Urothelium cell line (cell line): Measurements from ENCODE around the gene PMM2.
"Not testable (repeated sequence)": the region's sequence is repeated elsewhere in the genome, so short reads cannot be mapped to it uniquely, and the experiment has no call there.

Source experiments
- DNase-seq: peaks from one replicate; pipeline ENCODE4 v3.0.0; 2011; ENCODE audit warnings: low spot score, mixed read lengths
- FAIRE-seq: peaks from 2 replicates; lab custom pipeline; 2011; peaks lifted over from hg19 to GRCh38; lab: Jason Lieb, UNC

Gene PMM2

DNA sequence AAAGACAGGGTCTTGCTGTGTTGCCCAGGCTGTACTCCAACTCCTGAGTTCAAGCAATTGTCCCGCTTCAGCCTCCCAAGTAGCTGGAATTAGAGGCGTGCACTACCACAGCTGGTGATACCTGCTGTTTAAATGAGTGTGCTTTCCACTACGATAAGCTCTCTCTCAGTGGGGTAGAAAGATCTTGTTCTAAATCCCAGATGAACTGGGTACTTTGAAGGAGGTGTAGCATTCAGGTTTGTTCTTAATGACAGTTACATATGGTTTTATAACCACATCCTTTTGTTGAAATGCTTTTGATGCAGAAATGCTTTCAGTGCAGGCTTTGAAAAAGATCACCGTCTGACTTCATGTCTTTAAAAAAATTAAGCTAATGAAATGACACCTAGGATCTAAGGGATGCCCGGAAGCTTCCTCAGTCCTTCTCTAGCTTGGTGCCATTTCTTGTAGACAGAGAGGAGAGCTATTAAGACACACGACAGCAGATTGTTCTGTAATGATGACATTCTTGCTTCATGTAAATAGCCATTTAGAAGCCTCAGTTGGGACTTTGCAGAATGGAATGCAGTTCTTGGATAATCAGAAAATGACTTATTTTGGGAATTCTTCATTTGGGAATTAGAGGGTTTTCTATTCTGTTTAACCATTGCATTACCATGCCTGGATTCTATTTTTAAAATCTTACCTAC lies 19.5 kb downstream of the PMM2 start:
- DNase-seq = no peak
- no peak for FAIRE-seq

DNA sequence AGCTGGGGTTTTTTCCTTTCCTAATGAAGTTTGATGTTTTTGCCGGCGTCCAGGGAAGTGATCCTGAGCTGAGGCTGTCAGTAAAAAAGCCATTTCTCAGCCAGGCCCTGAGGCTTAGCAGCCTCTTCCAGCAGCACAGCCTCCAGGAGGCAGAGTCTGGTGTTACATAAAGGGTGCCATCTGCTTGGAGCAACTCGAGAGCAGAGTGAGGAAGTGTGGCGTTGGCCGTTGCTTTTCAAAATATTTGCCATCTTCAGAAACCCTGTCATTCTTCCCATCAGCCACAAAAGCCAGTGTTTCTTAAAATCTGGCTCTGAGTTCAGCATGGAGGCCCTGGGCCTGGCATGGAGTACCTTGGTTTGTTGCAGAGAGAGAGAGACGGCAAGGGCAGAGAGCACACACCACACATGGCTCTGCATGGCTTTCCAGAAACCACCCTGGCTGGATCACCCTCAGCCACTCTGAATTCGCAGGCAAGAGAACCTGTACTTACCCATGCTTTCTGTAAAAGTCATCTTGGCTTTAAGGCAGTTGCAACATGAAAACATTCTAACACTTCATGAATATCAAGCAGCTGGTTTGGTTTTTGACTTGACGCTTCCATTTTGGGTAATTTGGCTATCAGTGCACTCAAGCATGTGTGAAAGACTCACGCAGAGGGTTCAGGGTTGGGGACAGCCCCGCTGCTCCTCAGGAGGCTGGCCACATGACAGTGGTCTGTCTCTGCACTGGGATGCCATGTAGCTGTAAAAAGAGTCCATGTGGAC lies 21.0 kb downstream of the PMM2 start:
- no peak for DNase-seq
- FAIRE-seq = no peak

DNA sequence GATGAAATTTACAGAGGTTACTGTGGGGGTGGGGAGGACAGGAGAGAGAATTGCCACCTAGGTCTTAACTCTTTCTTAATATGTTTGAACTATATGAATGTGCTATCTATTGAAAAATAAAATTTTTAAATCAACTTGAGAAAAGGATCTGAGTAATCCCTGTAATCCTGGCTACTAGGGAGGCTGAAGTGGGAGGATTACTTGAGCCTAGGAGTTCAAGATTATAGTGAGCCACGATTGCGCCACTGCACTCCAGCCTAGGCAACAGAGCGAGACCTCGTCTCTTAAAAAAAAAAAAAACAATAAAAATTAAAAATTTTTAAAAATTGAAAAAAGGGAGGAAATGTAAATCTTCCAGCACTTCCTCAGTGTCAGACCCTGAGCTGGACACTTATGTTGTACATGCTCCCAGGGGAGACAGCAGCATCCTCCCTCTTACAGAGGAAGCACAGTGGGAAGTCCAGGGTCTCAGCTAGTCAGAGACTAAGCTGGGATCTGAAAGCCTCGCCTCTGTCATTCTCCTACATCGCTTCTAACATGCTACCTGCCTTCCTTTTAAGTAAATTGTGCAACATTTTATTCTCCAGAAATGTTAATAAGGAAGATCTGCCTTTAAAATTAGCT lies 21.9 kb downstream of the PMM2 start:
- no peak for FAIRE-seq

DNA sequence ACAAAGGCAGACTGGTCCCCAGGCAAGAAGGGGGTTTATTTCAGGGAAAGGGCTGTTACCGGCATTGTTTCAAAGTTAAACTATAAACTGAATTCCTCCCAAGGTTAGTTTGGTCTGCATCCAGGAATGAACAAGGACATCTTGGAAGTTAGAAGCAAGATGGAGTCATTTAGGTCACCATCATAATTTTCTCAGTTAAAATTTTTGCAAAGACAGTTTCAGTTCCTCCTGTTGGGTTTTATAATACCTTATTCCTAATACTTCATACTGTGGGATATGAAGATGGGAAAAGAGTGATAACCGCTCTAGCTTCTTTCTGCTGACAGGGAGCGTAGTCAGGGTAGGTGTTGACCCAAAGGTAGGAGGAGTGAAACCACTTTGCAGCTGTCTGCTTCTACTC lies 24.8 kb downstream of the PMM2 start:
- FAIRE-seq = no peak
- DNase-seq = no peak

More for the DNA sequence above, 21.9 kb downstream of the PMM2 start:
- DNase-seq = no peak

DNA sequence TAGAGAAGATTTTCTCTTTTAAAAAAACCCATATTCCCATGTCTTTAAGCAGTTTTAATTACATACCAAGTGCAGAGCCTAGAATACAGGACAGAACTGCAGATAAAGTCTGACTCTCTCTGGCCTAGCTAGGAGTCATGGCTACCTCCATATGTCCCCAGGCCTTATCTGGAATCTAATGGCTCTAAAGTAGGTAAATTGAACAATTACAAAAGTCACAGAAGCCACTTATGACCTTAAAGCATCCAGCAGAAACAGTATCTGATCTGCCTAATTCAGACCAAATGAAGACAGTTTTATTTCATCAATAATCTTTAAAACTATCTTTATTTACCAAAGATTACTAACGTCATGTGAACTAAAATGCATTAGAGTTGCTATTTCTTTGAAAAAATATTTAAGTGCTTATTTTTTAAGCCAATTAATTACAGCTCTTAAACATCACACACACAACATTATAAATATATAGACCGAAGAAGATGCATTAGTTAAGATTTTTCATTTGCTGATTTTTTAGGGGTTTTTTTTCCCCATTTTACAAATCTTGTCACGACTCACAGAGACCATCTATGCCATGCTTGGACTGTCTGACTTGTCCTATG lies 28.7 kb downstream of the PMM2 start:
- FAIRE-seq = no peak
- DNase-seq = no peak

DNA sequence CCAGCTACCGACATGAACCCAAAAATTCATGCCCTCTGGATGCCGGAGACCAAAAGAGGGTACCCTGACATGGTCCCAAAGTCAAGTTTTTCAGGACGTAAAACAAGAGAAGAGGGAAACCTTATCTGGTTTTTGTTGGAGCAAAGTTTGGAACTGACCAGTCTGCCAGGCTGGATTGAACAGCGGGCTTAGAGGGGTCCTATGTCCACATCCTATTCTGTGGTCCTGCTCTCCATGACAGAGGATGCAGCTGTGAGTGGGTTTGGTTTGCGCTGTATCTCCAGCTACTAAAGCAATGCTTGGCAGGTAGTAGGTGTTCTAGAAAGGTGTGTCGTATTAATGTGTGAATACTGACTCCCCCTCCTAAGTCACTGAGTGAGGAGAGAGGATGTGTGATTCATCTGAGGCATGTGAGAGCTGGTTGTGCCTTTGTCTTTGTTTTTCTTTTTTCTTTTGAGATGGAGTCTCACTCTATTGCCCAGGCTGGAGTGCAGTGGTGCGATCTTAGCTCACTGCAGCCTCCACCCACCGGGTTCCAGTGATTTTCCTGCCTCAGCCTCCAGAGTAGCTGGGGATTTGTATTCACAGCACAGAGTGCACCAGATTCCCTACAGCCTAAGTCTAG lies 31.0 kb downstream of the PMM2 start:
- DNase-seq = no peak
- no peak for FAIRE-seq

DNA sequence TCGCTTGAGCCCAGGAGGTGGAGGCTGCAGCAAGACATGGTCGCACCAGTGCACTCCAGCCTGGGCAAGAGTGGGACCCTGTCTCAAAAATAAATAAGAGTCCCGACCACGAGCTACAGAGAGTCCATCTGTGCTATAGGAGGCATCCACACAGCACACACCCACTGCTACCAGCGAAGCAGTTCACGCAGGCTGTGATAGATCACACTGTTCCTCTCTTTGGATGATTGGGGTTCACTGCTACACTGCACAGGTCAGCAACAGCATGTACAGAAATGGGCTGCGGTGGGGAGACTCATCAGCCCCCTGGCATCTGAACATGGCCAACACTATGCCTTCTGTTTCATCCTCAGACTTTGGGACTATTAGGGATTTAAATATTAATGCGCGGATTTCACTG lies 33.8 kb downstream of the PMM2 start:
- FAIRE-seq = no peak

DNA sequence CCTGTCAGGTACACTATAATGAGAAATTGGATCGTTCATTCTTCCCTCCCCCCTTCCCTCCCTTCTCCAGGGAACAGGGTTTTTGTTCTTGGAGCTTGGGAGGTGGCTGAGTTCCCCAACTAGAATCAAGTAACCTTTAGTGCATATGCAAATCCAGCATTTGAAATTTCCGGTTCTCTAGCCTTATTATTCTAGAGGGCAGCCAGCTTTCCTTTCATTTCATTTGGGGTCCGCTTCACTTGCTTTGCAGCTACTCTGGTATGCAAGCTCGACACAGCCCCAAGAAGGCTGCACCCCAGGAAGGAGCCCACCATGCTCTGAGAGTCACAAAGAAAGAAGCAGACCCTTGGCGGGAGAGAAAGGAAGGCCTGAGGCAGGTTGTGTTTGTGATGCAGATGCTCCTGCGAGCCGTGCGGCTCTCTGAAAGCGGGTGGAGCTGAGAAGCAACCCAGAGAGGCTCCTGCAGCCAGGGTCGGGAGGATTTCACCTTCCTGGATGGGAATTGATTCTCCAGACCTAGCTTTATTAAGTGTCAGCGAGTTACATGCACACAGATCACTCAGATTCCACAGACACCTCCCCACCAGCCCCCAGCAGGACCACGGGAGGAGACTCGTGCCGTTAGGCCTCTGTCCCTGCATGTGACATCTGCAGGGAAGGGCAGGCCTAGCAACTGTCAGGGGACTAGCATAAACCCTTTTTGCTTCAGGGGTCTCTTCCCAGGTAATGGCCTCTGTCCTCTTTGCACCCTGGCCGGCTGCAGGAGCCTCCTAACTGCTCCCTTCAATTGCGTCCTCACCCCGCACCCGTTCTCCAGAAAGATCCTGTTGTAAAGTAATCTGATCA lies 34.5 kb downstream of the PMM2 start:
- no peak for DNase-seq
- no peak for FAIRE-seq

More for the DNA sequence above, 33.8 kb downstream of the PMM2 start:
- no peak for DNase-seq

DNA sequence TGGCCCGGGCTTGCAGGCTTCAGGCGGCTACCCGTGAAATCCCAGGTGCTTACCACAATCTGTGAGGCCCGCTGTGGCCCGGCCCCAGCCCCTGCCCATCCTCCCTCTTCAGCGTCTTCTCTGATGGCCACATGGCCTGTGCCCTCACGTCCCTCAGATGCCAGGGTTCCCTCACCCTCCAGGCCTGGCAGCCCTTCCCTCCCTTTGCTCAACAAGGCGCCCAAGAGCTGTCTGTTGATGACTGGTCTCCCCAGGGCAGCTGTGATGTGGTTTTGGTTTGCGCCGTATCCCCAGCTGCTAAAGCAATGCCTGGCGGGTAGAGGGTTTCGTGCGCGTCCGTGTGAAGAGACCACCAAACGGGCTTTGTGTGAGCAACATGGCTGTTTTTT lies 35.1 kb downstream of the PMM2 start:
- FAIRE-seq (no peak), DNase-seq (no peak)

DNA sequence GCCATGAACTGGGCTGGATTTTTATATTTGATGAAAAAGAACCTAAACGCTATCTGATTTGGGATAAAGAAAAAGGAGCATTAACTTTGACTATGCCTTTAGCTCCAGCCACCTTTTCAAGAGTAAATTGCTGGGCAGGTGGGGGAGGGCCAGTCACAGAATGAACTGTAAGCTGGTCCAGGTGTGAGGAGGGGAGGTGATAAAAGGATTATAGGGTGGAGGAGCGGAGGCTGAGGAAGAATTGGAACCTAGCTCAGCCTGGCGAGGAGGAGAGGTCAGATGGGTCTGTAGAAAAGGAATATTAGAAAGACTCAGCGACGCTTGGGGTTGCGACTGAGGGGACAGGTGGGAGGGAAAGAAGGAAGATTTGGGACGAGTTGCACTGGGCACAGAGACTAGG lies 39.2 kb downstream of the PMM2 start:
- DNase-seq, FAIRE-seq: not testable (repeated sequence)

DNA sequence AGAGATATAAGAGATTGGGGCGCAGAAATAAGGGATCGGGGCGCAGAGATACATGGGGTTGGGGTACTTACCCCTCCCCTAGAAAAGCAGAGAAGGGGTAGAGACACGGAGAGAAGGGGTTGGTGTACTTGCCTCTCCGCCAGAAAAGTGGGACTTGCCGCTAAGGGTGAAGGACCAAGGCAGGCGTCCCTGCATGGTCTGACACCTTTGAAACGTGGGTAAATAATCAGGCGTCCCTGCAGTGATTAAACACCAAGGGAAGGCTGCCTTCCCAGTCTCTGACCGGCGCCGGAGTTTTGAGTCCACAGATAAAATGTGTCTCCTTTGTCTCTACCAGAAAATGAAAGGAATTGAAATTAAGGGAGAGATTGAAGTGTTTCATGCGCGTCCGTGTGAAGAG lies 40.0 kb downstream of the PMM2 start:
- not testable (repeated sequence) for DNase-seq, FAIRE-seq

DNA sequence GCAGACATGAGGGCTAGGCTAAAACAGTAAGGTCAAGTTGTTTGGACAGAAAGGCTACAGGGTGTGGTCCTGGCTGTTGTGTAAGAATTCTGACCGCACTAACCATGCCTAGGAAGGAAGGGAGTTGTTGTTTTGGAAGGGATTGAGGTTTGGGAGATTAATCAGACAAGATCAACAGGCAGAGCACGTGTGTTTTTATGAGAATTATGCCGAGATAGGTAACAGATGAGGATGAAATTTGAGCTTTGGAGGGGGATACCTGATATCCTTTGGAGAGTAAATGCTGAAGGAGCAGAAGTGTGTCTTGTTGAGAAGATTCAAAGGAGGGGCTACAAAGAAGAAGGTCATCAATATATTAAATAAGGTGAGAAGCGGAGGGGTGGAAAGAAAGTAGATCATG lies 44.4 kb downstream of the PMM2 start:
- not testable (repeated sequence) for DNase-seq, FAIRE-seq

DNA sequence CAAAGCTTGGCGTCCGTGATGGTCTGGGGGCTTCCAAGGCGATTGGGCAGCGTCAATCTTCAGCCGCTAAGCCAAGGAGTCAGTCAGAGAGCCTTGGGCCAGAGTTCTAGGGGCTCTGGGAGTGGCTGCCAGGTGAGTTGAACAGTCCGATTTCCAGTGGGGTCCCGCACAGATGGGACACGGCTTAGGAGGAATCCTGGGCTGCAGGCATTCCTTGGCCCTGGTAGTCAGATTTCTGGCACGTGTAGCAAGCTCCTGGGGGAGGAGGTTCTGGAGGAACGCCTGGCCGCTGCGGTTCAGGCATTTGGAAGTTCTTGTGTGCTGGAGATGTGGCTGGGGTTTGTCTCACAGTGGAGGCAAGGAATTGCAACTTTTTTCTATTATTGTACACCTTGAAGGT lies 45.7 kb downstream of the PMM2 start:
- FAIRE-seq, DNase-seq: not testable (repeated sequence)

DNA sequence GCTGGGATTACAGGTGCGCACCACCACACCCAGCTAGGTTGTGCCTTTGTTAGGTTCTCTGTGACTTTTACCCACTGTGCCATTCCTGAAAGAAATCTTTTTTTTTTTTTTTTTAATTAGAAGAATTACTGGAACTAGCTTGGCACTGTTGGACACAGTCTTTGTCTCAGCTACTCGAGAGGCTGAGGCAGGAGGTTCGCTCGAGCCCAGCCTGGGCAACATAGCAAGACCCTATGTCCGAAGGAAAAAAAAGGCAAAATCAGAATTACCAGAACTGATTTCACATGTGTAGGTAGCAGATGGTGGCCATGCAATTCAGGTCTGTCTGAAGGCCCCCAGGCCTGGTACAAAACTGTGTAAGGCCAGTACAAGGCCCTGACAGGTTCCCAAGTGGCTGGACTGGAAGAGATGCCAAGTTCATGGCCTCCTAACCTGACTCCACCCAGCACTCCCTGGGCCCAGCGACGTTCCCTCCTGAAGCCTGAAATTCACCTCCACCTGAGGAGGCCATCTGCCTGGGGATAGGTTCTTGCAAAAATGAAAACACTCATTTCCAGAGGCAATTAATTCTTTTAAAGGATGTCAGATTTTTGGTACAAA lies 48.2 kb downstream of the PMM2 start:
- FAIRE-seq (no peak), DNase-seq (peak; percentile 1)

DNA sequence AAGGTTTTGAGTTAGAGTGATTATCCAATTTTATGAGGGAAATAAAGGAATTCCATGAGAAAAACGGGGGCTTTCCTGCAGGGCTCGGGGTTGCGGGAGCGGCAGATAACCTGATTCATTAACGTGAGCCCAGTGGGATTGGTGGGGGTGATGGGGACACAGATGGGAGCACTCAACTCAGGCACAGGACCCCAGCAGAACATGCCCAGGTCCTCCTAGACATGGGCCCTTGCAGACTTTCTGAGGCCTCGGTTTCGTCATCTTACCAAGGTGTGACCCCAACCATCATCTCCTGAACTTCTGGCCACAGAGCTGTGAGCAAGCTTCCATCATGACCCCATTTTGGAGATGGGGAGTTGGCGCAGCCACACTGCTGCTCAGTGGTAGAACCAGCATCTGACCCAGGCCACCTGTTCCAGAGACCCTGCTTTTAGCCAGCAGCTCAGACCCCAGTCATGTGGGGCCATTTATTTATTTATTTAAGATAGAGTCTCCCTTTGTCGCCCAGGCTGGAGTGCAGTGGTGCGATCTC lies 48.8 kb downstream of the PMM2 start:
- peak; percentile 1 for DNase-seq
- no peak for FAIRE-seq

DNA sequence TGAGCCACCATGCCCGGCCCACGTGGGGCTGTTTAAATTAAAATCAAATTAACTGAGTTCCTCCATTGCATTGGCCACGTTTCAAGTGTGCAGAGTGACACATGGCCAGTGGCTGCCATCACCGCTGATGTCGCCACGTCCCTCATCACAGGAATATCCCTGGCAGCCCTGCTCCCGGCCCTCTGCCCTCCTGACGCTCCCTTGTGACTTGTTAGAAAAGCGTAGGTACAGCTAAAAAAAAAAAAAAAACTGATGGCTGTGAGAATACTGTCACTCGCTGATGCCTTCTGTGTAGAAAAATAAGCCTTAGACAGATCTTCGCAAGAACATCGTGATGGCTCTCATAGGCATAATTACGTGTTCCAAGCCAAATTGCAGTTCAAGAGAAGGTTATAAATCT lies 49.5 kb downstream of the PMM2 start:
- DNase-seq (peak; percentile 1), FAIRE-seq (no peak)

DNA sequence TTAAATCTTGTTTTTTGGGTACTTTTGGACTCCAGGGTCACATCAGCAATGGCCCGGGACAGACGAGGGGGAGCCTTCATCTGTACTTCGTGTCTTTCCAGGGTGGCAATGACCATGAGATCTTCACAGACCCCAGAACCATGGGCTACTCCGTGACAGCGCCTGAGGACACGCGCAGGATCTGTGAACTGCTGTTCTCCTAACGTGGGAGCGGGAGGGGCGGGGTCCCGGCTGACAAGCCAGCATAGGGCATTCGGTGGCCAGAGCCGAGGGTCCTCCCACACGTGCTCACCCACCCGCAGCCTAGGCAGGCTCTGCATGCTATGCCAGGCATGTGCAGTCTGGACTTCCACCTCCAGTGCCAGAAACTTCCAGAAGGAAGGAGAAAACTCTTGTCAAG lies 50.0 kb downstream of the PMM2 start:
- FAIRE-seq (no peak), DNase-seq (peak; percentile 2)

DNA sequence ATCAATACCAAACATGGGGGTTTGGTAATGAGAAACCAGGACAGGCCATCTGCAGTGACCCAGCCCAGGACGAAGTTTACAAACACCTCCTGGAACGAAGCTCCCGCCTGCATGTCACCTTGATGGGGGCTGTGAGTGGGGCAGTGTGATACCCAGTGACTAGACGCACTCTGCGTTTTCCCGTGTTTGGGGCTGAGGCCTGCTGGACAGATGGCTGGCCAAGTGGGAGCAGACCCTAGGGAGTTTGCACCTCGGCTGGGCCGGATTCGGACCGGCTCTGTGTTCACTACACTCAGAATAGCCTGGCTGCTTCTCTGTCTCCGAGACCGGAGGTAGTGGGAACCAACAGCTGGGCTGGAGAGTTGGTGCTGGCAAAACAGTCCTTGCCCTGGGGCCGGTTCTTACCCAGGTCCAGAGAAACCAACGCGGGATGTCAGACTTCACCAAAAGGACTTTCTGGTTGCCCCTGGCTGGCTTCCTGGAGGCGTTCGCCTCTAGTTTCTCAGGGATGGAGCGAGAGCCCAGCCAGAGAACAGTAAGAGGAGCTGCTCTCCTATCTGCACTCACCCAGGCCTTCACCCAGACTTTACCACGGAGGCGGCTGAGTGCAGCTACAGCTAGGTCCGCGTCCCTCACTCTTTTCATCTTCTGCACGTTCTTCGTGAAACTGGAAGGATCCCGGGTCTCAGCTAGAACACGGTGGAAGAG lies 50.7 kb downstream of the PMM2 start:
- FAIRE-seq (no peak), DNase-seq (peak; percentile 5)

DNA sequence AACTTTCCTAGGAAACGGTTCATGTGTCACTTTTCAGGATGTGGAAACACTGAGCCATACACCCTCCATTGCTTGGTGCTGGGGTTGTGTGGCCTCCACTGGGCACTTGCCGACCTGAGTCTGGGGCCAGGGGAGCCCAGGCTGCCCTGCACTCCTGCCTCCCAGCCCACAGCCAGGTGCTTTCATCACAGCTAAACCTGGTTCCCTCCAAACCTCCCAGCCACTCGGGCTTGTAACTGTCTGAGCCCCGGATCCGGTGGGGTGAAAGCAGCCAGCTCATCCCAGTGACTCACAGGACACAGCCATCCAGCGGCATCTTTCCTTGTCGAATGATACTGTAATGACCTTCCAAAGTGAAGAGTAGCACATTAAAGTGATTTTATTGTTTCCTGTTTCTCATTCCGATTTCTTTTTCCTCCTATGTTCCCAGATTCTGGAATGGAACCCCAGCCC lies 51.3 kb downstream of the PMM2 start:
- FAIRE-seq = no peak
- DNase-seq = peak; percentile 40
